Heart left ventricle (tissue), 13 donors: ENCODE results near the gene KCNQ1.

Experiments used
- CTCF ChIP-seq, 12 donors: fragments of 200-600 bp; sonication (generic) in 4 of 12; IDR thresholded peaks; one replicate each; pipeline versions ENCODE4 v1.5.0 to v1.8.0; 2018 to 2022; ENCODE audit warnings: antibody characterized with exemption in 12 of 12, mild to moderate bottlenecking in 5 of 12
- POLR2A ChIP-seq, 2 donors: fragments of 450-650 bp; IDR thresholded peaks; one replicate each; pipeline ENCODE4 v1.6.1; 2017; ENCODE audit warnings: antibody characterized with exemption in 2 of 2, mild to moderate bottlenecking in 2 of 2, moderate library complexity in 2 of 2
- donor health status: ischemic (EF 13 %, LVEDD 7.1; RV severe dilation, severe dysfunction).
- donor health status: DM: no; HTN: yes; CAD: no.
- donor health status: DM: no; HTN: no; CAD: no.
- donor health status: ischemic (EF 25% LVEDD 6.9; RV normal size, moderate dysfunction).
- donor health status: ischemic (EF 25% LVEDD 5.7; RV mildly dilated, moderate dysfunction).
- donor health status: ischemic (EF 35%, LVEDD 5.7; RV mildly dilated, moderate dysfunction).
- donor health status: nonischemic (EF 11% LVEDD 7.7; RV severe dilation, severe dysfunction).
- donor health status: DM: yes; HTN: yes; CAD: no.
- donor health status: PGD.
- donor health status: ischemic (EF 29% LVEDD 5.4; RV normal size, mild dysfunction).
- donor health status: nonischemic (EF 23%, LVEDD 6.1; RV moderate dilation, normal function).

- TF ChIP-seq CTCF (IDR thresholded peaks at IDR 0.05) (no peak), POLR2A (IDR thresholded peaks at IDR 0.05) (no peak)
Observed at GRCh38 chr11:2662024-2662312, 217.2 kb downstream of the KCNQ1 start.
